Spinal cord (tissue), 10 donors: ENCODE data around the gene ZNF816. TPM values are rescaled to one million over a fixed set of nuclear protein-coding genes. Genes with fewer than 3 reads are reported as not detected.
A peak's percentile ranks its signal among the peaks of the same experiment; 100 is the strongest.
"Not testable (repeated sequence)": the region's sequence is repeated elsewhere in the genome, so short reads cannot be mapped to it uniquely, and the experiment has no call there.

Experiments
- DNase-seq, 6 donors: peaks; one replicate each; pipeline versions ENCODE4 v3.0.0 to v3.0.0-alpha.2; 2013 to 2015; ENCODE audit warnings: low spot score in 6 of 6, low read depth in 4 of 6
- H3K27ac ChIP-seq: one replicate; pipeline ENCODE4 v1.5.1; 2013; ENCODE audit warnings: low read depth, low read length, control low read depth
- H3K27me3 ChIP-seq: one replicate; pipeline ENCODE4 v1.6.1; 2013; ENCODE audit warnings: low read length; ENCODE audit not compliant: control insufficient read depth, insufficient read depth
- H3K36me3 ChIP-seq: one replicate; pipeline ENCODE4 v1.6.1; 2013; ENCODE audit warnings: low read length; ENCODE audit not compliant: control insufficient read depth, insufficient read depth
- H3K4me1 ChIP-seq: one replicate; pipeline ENCODE4 v1.6.1; 2013; ENCODE audit warnings: low read length; ENCODE audit not compliant: control insufficient read depth, insufficient read depth
- H3K4me3 ChIP-seq: one replicate; pipeline ENCODE4 v1.5.1; 2013; ENCODE audit warnings: low read depth, low read length, control low read depth
- H3K9me3 ChIP-seq: one replicate; pipeline ENCODE4 v1.6.1; 2013; ENCODE audit warnings: low read length; ENCODE audit not compliant: control insufficient read depth, insufficient read depth
- WGBS: methylation state at CpG from one replicate; pipeline ENCODE4 v1.1.5; 2013; ENCODE audit warnings: missing lambda C conversion rate; ENCODE audit not compliant: insufficient coverage; 5-methylcytosine and 5-hydroxymethylcytosine counted together
- polyA plus RNA-seq, 2 donors: library from polyadenylated mRNA; unstranded; fragments of 120-200 nt; gene quantifications; one replicate each; pipeline ENCODE4 v1.2.1, GENCODE V29; 2013; ENCODE audit not compliant: insufficient read length in 2 of 2
- total RNA-seq, 2 donors: library from RNA; depleted of rRNA in 1 of 2; stranded (reverse); fragments of 120-200 nt in 1 of 2; fragments of >200 nt in 1 of 2; gene quantifications; one replicate each; pipeline versions ENCODE4 v1.2.3 to v1.2.4, GENCODE V29; 2013 to 2014
- donor health status: healthy.

ZNF816 gene
- total and polyA plus RNA-seq, 4 donors, result 5.1 to 13.6 (median 9.5) TPM

- 94% methylated on average over 4 of the region's 7 CpGs for WGBS
- Histone ChIP-seq H3K4me3 (no peak overlapping the region), H3K36me3 (no peaks in the 10 kb centered on the region)
These were observed 33.0 kb upstream of the ZNF816 start for GRCh38 chr19:52995711-52996110.

GRCh38 chr19:52993342-52994178 is 30.9 kb upstream of the ZNF816 start:
- 0% methylated on average over 30 of the region's 50 CpGs for WGBS
- H3K27ac ChIP-seq, result peak overlapping the region; percentile 42

More at GRCh38 chr19:52995711-52996110, 33.0 kb upstream of the ZNF816 start:
- Histone ChIP-seq H3K27ac (no peak overlapping the region), H3K27me3 (no peaks in the 10 kb centered on the region), H3K4me1 (peaks cover 23% of the 10 kb centered on the region), H3K9me3 (no peaks in the 10 kb centered on the region)
- no peak for DNase-seq

GRCh38 chr19:52992109-52993004 is 29.7 kb upstream of the ZNF816 start:
- WGBS, result 16% methylated on average over 25 of the region's 26 CpGs
- no peaks in the 10 kb centered on the region for H3K9me3 ChIP-seq
- DNase-seq, result peak in 1 of 6 donors; percentile 38
- no peaks in the 10 kb centered on the region for H3K27me3 ChIP-seq
- no peaks in the 10 kb centered on the region for H3K36me3 ChIP-seq
- peaks cover 23% of the 10 kb centered on the region for H3K4me1 ChIP-seq
- H3K27ac ChIP-seq, result no peak overlapping the region
- H3K4me3 ChIP-seq, result peak overlapping the region; percentile 48

More at GRCh38 chr19:52993342-52994178, 30.9 kb upstream of the ZNF816 start:
- no peaks in the 10 kb centered on the region for H3K36me3 ChIP-seq
- H3K9me3 ChIP-seq, result no peaks in the 10 kb centered on the region
- no peaks in the 10 kb centered on the region for H3K27me3 ChIP-seq
- H3K4me1 ChIP-seq, result peaks cover 23% of the 10 kb centered on the region
- H3K4me3 ChIP-seq, result peak overlapping the region; percentile 48
- peak; percentile 33 to 93 (median 62) for DNase-seq

- no CpG with 5 or more reads among the region's 2 CpGs for WGBS
- Histone ChIP-seq H3K36me3 (no peaks in the 10 kb centered on the region), H3K4me3 (no peak overlapping the region), H3K9me3 (no peaks in the 10 kb centered on the region), H3K4me1 (peaks cover 23% of the 10 kb centered on the region), H3K27me3 (no peaks in the 10 kb centered on the region), H3K27ac (no peak overlapping the region)
- DNase-seq, result no peak
These were observed 28.8 kb upstream of the ZNF816 start for GRCh38 chr19:52991484-52991883.

- H3K4me1 ChIP-seq, result peaks cover 23% of the 10 kb centered on the region
- H3K27ac ChIP-seq, result no peak overlapping the region
- DNase-seq, result no peak
- WGBS, result 93% methylated on average over 12 of the region's 16 CpGs
- no peaks in the 10 kb centered on the region for H3K36me3 ChIP-seq
- no peak overlapping the region for H3K4me3 ChIP-seq
- no peaks in the 10 kb centered on the region for H3K9me3 ChIP-seq
- H3K27me3 ChIP-seq, result no peaks in the 10 kb centered on the region
These were observed 28.2 kb upstream of the ZNF816 start for GRCh38 chr19:52990759-52991418.

GRCh38 chr19:52988506-52988905 is 25.8 kb upstream of the ZNF816 start:
- 80% methylated on average over 2 of the region's 5 CpGs for WGBS
- H3K36me3 ChIP-seq, result no peaks in the 10 kb centered on the region
- no peak overlapping the region for H3K4me3 ChIP-seq
- no peak overlapping the region for H3K27ac ChIP-seq
- DNase-seq, result peak in 1 of 6 donors; percentile 27
- H3K9me3 ChIP-seq, result no peaks in the 10 kb centered on the region
- no peaks in the 10 kb centered on the region for H3K27me3 ChIP-seq
- H3K4me1 ChIP-seq, result peaks cover 13% of the 10 kb centered on the region

- DNase-seq, result peak in 2 of 6 donors; percentile 43 to 55
- H3K4me1 ChIP-seq, result peaks cover 2% of the 10 kb centered on the region
- no peak overlapping the region for H3K27ac ChIP-seq
- no peaks in the 10 kb centered on the region for H3K27me3 ChIP-seq
- no peak overlapping the region for H3K4me3 ChIP-seq
- no peaks in the 10 kb centered on the region for H3K9me3 ChIP-seq
- 72% methylated on average over 3 of the region's 4 CpGs for WGBS
- no peaks in the 10 kb centered on the region for H3K36me3 ChIP-seq
These were observed 24.5 kb upstream of the ZNF816 start for GRCh38 chr19:52987221-52987620.

- H3K9me3 ChIP-seq, result not testable (repeated sequence)
- no CpG with 5 or more reads among the region's 3 CpGs for WGBS
These were observed 20.5 kb upstream of the ZNF816 start for GRCh38 chr19:52983167-52983566.

GRCh38 chr19:52981329-52981728 is 18.6 kb upstream of the ZNF816 start:
- Histone ChIP-seq H3K4me3 (no peak overlapping the region), H3K27ac (no peak overlapping the region), H3K27me3 (no peaks in the 10 kb centered on the region), H3K4me1 (no peaks in the 10 kb centered on the region), H3K36me3 (no peaks in the 10 kb centered on the region), H3K9me3 (no peaks in the 10 kb centered on the region)
- DNase-seq, result no peak
- WGBS, result 45% methylated on average over 3 of the region's 4 CpGs

More at GRCh38 chr19:52983167-52983566, 20.5 kb upstream of the ZNF816 start:
- H3K4me3 ChIP-seq, DNase-seq, H3K27ac ChIP-seq, H3K4me1 ChIP-seq, H3K36me3 ChIP-seq, H3K27me3 ChIP-seq: not testable (repeated sequence)
